Keratinocyte (primary cell): Measurements from ENCODE around the gene TPRX1. TPM values are rescaled to one million over a fixed set of nuclear protein-coding genes. Genes with fewer than 3 reads are reported as not detected.

Source experiments
- DNase-seq: peaks from one replicate; pipeline ENCODE4 v3.0.0-alpha.2; 2011; ENCODE audit warnings: low read depth, missing footprints, low spot score
- FAIRE-seq: peaks from 2 replicates; lab custom pipeline; 2011; peaks lifted over from hg19 to GRCh38; lab: Jason Lieb, UNC
- H2AFZ ChIP-seq: 2 replicates; pipeline ENCODE4 v1.6.0; 2012; ENCODE audit warnings: low read length, control low read depth, inconsistent platforms; ENCODE audit not compliant: control insufficient read depth
- H3K27ac ChIP-seq: 2 replicates; pipeline ENCODE4 v1.5.1; 2011; ENCODE audit warnings: low read length; ENCODE audit not compliant: control insufficient read depth, insufficient read depth
- H3K27me3 ChIP-seq: 3 replicates; pipeline ENCODE4 v1.6.0; 2011; ENCODE audit warnings: low read length; ENCODE audit not compliant: control insufficient read depth, insufficient read depth; ENCODE audit errors: extremely low read depth
- H3K36me3 ChIP-seq, 2 experiments: 2 replicates in 1 of 2; 3 replicates in 1 of 2; pipeline ENCODE4 v1.5.1; 2011; ENCODE audit warnings: low read length in 2 of 2, mild to moderate bottlenecking in 1 of 2; ENCODE audit not compliant: control insufficient read depth in 2 of 2, insufficient read depth in 2 of 2; ENCODE audit errors: extremely low read depth in 1 of 2
- H3K4me1 ChIP-seq: 3 replicates; pipeline ENCODE4 v1.5.1; 2011; ENCODE audit warnings: low read length; ENCODE audit not compliant: control insufficient read depth, insufficient read depth; ENCODE audit errors: extremely low read depth
- H3K4me2 ChIP-seq: 3 replicates; pipeline ENCODE4 v1.6.0; 2011; ENCODE audit warnings: low read depth, low read length; ENCODE audit not compliant: control insufficient read depth, insufficient read depth; ENCODE audit errors: extremely low read depth
- H3K4me3 ChIP-seq, 3 experiments: fragments of 200-600 bp in 1 of 3; sonication (generic) in 1 of 3; 2 replicates in 2 of 3; 3 replicates in 1 of 3; pipeline ENCODE4 v1.5.1; 2011 to 2016; ENCODE audit warnings: low read length in 3 of 3, mild to moderate bottlenecking in 3 of 3, control low read depth in 2 of 3, inconsistent platforms in 1 of 3, low read depth in 1 of 3, mixed read lengths in 1 of 3, mixed run types in 1 of 3, moderate library complexity in 1 of 3; ENCODE audit not compliant: control insufficient read depth in 2 of 3, insufficient read depth in 2 of 3; ENCODE audit errors: extremely low read depth in 1 of 3
- H3K79me2 ChIP-seq: 2 replicates; pipeline ENCODE4 v1.6.0; 2012; ENCODE audit warnings: low read length; ENCODE audit not compliant: control insufficient read depth, insufficient read depth
- H3K9ac ChIP-seq: 3 replicates; pipeline ENCODE4 v1.6.0; 2011; ENCODE audit warnings: low read length; ENCODE audit not compliant: control insufficient read depth, insufficient read depth; ENCODE audit errors: extremely low read depth
- H3K9me1 ChIP-seq: 3 replicates; pipeline ENCODE4 v1.6.0; 2011; ENCODE audit warnings: low read length; ENCODE audit not compliant: control insufficient read depth, insufficient read depth; ENCODE audit errors: extremely low read depth
- H3K9me3 ChIP-seq: 2 replicates; pipeline ENCODE4 v1.5.1; 2012; ENCODE audit warnings: low read depth, low read length; ENCODE audit not compliant: control insufficient read depth
- H4K20me1 ChIP-seq: 3 replicates; pipeline ENCODE4 v1.6.0; 2011; ENCODE audit warnings: low read length; ENCODE audit not compliant: control insufficient read depth, insufficient read depth; ENCODE audit errors: extremely low read depth
- CTCF ChIP-seq, 3 experiments: IDR thresholded peaks in 1 of 3; conservative IDR thresholded peaks in 1 of 3; optimal IDR thresholded peaks in 1 of 3; 2 replicates in 2 of 3; 3 replicates in 1 of 3; pipeline versions ENCODE3 to v1.5.1; 2011; ENCODE audit warnings: low read length in 3 of 3, mild to moderate bottlenecking in 3 of 3, moderate library complexity in 2 of 3, control low read depth in 1 of 3, inconsistent platforms in 1 of 3; ENCODE audit not compliant: insufficient read depth in 2 of 3; ENCODE audit errors: extremely low read depth in 1 of 3
- EZH2 ChIP-seq: IDR thresholded peaks from one replicate; pipeline ENCODE4 v1.6.1; 2012; ENCODE audit warnings: inconsistent platforms, mild to moderate bottlenecking, low read length, moderate library complexity
- dilution Hi-C: fragments of 300-500 bp; cut with MboI; formaldehyde crosslinking; loops from one replicate; pipeline ENCODE4 v1.7.0; 2020; ENCODE audit warnings: low sequenced_read_pairs; ENCODE audit not compliant: extremely low pct_ligation_motif_present
- polyA plus RNA-seq, 5 experiments: library from polyadenylated mRNA; depleted of rRNA in 3 of 5; stranded (reverse) in 3 of 5; stranded (forward) in 1 of 5; unstranded in 1 of 5; fragments of >200 nt; gene quantifications; 1 replicate in 1 of 5; 2 replicates in 3 of 5; 3 replicates in 1 of 5; pipeline versions ENCODE4 v1.2.1 to v1.2.3, GENCODE V29; 2011 to 2012; ENCODE audit warnings: missing spikeins in 2 of 5, low read depth in 1 of 5, low replicate concordance in 1 of 5

TPRX1 gene
- polyA plus RNA-seq, 1 donor (not counting 4 experiments of a cell fraction or from before 2014, with no cell fraction given) = not detected

GRCh38 chr19:47755762-47756626 lies 48.4 kb downstream of the TPRX1 start:
- no peak for FAIRE-seq
- H3K9ac ChIP-seq = no peak overlapping the region
- H3K4me2 ChIP-seq = no peak overlapping the region
- H3K27ac ChIP-seq = no peak overlapping the region
- no peak for DNase-seq
- no peaks in the 10 kb centered on the region for H3K9me1 ChIP-seq
- H2AFZ ChIP-seq = no peak overlapping the region
- H3K4me1 ChIP-seq = no peaks in the 10 kb centered on the region
- no peak for TF ChIP-seq CTCF (optimal IDR thresholded peaks at IDR 0.05 in 1 of 3, IDR thresholded peaks at IDR 0.05 in 1 of 3, conservative IDR thresholded peaks at IDR 0.05 in 1 of 3; ENCODE audit: extremely low read depth in 1 of 3, insufficient read depth in 2 of 3, low read length in 3 of 3)
- no peak for TF ChIP-seq EZH2
- H3K27me3 ChIP-seq = no peaks in the 10 kb centered on the region
- peaks cover 41 to 53% of the 10 kb centered on the region in 2 experiments for H3K36me3 ChIP-seq
- dilution Hi-C loops = no loop called here
- peaks cover 1% of the 10 kb centered on the region for H3K79me2 ChIP-seq
- H3K4me3 ChIP-seq = no peak overlapping the region
- no peaks in the 10 kb centered on the region for H3K9me3 ChIP-seq
- H4K20me1 ChIP-seq = no peaks in the 10 kb centered on the region

GRCh38 chr19:47755065-47755761 lies 49.1 kb downstream of the TPRX1 start:
- dilution Hi-C loops = no loop called here
- TF ChIP-seq EZH2 (no peak), CTCF (optimal IDR thresholded peaks at IDR 0.05 in 1 of 3, IDR thresholded peaks at IDR 0.05 in 1 of 3, conservative IDR thresholded peaks at IDR 0.05 in 1 of 3; ENCODE audit: extremely low read depth in 1 of 3, insufficient read depth in 2 of 3, low read length in 3 of 3) (no peak)
- no peak overlapping the region for H3K4me2 ChIP-seq
- no peak overlapping the region for H3K9ac ChIP-seq
- H3K79me2 ChIP-seq = peaks cover 8% of the 10 kb centered on the region
- H4K20me1 ChIP-seq = no peaks in the 10 kb centered on the region
- H2AFZ ChIP-seq = no peak overlapping the region
- H3K36me3 ChIP-seq = peaks cover 49 to 58% of the 10 kb centered on the region in 2 experiments
- no peaks in the 10 kb centered on the region for H3K4me1 ChIP-seq
- no peak overlapping the region for H3K4me3 ChIP-seq
- FAIRE-seq (no peak), DNase-seq (no peak)
- H3K27me3 ChIP-seq = no peaks in the 10 kb centered on the region
- no peak overlapping the region for H3K27ac ChIP-seq
- H3K9me1 ChIP-seq = no peaks in the 10 kb centered on the region
- H3K9me3 ChIP-seq = no peaks in the 10 kb centered on the region
